ENCODE measurements around the gene DENND2A. TPM values are rescaled to one million over a fixed set of nuclear protein-coding genes. Genes with fewer than 3 reads are reported as not detected.

Gene DENND2A
- total RNA-seq, 1 experiment from 2014 or later = 10.0 TPM

DNA sequence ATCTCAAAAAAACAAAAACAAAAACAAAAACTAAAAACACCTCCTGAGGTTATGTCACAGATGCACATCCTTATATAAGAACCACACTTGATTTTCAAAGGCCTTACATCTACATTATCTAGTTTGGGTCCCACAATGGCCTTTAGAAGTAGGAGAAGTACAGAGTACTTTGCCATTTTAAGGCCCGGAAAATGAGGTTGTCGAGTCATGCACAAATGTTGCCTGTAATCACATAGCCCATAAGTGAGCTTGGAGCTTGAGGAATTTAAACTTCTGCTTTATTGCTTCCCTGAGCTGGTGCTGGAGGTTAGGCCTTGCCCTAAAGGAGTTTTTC is 151.6 kb downstream of the DENND2A start:
- Mint-ChIP-seq H3K4me3 (no peak overlapping the region), H3K27me3 (ENCODE audit: low read depth) (no peaks in the 10 kb centered on the region), H3K9me3 (no peaks in the 10 kb centered on the region), H3K4me1 (peaks cover 31% of the 10 kb centered on the region), H3K27ac (no peak overlapping the region), H3K36me3 (no peaks in the 10 kb centered on the region)
- DNase-seq (ENCODE audit: low spot score) (no peak), ATAC-seq (no peak)
- TF ChIP-seq ZNF512 (CRISPR knock-in tag; IDR thresholded peaks at IDR 0.05; ENCODE audit: borderline replicate concordance) (no peak), GTF2I (CRISPR knock-in tag; conservative IDR thresholded peaks at IDR 0.05) (no peak), NR3C1 (CRISPR knock-in tag; conservative IDR thresholded peaks at IDR 0.05; ENCODE audit: low read depth) (no peak), SMAD3 (CRISPR knock-in tag; IDR thresholded peaks at IDR 0.05; ENCODE audit: borderline replicate concordance) (no peak), ATF2 (CRISPR knock-in tag; IDR thresholded peaks at IDR 0.05; ENCODE audit: borderline replicate concordance, low read depth) (no peak), MYBL2 (CRISPR knock-in tag; IDR thresholded peaks at IDR 0.05) (no peak), NFATC4 (CRISPR knock-in tag; IDR thresholded peaks at IDR 0.05) (no peak), ZNF317 (CRISPR knock-in tag; IDR thresholded peaks at IDR 0.05; ENCODE audit: borderline replicate concordance, low read depth) (no peak), ZNF423 (CRISPR knock-in tag; IDR thresholded peaks at IDR 0.05) (no peak)
- TF ChIP-seq, protein P1, sequence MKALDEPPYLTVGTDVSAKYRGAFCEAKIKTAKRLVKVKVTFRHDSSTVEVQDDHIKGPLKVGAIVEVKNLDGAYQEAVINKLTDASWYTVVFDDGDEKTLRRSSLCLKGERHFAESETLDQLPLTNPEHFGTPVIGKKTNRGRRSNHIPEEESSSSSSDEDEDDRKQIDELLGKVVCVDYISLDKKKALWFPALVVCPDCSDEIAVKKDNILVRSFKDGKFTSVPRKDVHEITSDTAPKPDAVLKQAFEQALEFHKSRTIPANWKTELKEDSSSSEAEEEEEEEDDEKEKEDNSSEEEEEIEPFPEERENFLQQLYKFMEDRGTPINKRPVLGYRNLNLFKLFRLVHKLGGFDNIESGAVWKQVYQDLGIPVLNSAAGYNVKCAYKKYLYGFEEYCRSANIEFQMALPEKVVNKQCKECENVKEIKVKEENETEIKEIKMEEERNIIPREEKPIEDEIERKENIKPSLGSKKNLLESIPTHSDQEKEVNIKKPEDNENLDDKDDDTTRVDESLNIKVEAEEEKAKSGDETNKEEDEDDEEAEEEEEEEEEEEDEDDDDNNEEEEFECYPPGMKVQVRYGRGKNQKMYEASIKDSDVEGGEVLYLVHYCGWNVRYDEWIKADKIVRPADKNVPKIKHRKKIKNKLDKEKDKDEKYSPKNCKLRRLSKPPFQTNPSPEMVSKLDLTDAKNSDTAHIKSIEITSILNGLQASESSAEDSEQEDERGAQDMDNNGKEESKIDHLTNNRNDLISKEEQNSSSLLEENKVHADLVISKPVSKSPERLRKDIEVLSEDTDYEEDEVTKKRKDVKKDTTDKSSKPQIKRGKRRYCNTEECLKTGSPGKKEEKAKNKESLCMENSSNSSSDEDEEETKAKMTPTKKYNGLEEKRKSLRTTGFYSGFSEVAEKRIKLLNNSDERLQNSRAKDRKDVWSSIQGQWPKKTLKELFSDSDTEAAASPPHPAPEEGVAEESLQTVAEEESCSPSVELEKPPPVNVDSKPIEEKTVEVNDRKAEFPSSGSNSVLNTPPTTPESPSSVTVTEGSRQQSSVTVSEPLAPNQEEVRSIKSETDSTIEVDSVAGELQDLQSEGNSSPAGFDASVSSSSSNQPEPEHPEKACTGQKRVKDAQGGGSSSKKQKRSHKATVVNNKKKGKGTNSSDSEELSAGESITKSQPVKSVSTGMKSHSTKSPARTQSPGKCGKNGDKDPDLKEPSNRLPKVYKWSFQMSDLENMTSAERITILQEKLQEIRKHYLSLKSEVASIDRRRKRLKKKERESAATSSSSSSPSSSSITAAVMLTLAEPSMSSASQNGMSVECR (CRISPR knock-in tag; IDR thresholded peaks at IDR 0.05; ENCODE audit: borderline replicate concordance) = no peak
- ChIA-PET POLR2A (interaction anchor here (0.6 kb wide), 1 partner anchor 342 kb away, joined by 6 read pairs; no protein-coding TSS in a partner anchor), CTCF (interaction anchor here (0.6 to 1.3 kb wide), 2 partner anchors 45 to 106 kb away, joined by 3 to 4 read pairs; no protein-coding TSS in a partner anchor)

DNA sequence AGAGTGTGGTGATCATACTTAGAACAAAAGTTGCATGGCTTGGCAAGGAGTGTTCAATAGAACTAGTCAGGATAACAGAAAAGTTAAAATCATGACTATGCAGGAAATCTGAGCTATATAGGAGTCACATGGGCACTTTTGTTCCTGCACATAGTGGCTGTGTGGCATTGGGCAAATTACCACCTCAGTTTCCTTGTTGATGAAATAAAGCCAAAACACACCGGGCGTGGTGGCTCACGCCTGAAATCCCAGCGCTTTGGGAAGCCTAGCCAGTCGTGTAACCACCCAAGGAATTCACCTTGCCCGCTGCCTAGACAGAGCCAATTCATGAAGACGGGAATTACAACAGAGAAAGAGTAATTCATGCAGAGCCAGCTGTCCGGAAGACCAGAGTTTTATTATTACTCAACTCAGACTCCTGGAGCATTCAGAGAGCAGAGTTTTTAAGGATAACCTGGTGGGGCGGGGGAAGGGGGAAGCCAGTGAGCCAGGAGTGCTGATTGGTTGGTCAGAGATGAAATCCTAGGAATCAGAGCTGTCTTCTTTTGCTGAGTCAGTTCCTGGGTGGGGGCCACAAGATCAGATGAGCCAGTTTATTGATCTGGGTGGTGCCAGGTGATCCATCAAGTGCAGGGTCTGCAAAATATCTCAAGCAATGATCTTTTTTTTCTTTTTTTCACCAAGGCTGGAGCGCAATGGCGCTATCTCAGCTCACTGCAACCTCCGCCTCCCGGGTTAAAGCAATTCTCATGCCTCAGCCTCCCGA is 154.9 kb downstream of the DENND2A start:
- ATAC-seq (peak; percentile 36), DNase-seq (ENCODE audit: low spot score) (no peak)
- POLR2A ChIA-PET = no interaction called here
- CTCF ChIA-PET = interaction anchor here (1.2 to 1.5 kb wide), 5 partner anchors 9 to 168 kb away, joined by 3 to 4 read pairs (median 4); no protein-coding TSS in a partner anchor
- Mint-ChIP-seq H3K4me1 (peaks cover 46% of the 10 kb centered on the region), H3K9me3 (no peaks in the 10 kb centered on the region), H3K27me3 (ENCODE audit: low read depth) (no peaks in the 10 kb centered on the region), H3K4me3 (0 out of 2 replicates have a peak overlapping the region, but pooled peaks have one; percentile 2), H3K27ac (peak overlapping the region; percentile 91), H3K36me3 (no peaks in the 10 kb centered on the region)
- peak; percentile 86 for TF ChIP-seq NFE2L1 (CRISPR knock-in tag; IDR thresholded peaks at IDR 0.05)
- no peak for TF ChIP-seq ZNF138 (CRISPR knock-in tag; conservative IDR thresholded peaks at IDR 0.05)

DNA sequence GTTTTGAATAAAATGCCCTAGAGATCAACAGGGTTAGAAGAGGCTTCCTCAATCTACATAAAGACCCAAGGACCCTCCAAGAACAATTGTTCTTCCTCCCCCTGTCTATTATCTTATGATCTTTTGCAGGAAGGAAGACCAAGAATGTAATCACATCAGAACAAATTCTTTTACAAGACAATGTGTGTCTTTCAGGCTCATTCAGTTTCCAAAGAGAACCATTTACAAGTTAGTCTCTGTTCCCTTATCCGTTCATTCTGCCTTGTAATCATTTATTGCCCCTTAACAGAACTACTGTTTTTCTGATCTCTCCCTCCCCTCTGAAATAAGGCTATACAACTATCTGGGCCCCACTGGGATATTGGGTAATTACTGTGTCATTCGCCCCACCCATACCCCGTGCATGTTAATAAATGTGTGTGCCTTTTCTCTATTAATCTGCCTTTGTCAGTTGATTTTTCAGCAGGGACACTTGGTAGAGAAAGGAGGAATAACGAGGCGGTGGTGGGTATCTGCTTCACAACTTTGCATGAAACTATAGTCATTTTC is 155.6 kb downstream of the DENND2A start:
- ATAC-seq = peak; percentile 27
- H3K27ac Mint-ChIP-seq = peak overlapping the region; percentile 91
- ChIA-PET CTCF (no interaction called here), POLR2A (no interaction called here)
- no peak for DNase-seq (ENCODE audit: low spot score)
- no peaks in the 10 kb centered on the region for H3K36me3 Mint-ChIP-seq
- no peaks in the 10 kb centered on the region for H3K27me3 Mint-ChIP-seq (ENCODE audit: low read depth)
- TF ChIP-seq ZNF423 (CRISPR knock-in tag; IDR thresholded peaks at IDR 0.05) (no peak), CBFB (CRISPR knock-in tag; IDR thresholded peaks at IDR 0.05; ENCODE audit: low read depth) (no peak), TEAD4 (CRISPR knock-in tag; IDR thresholded peaks at IDR 0.05) (no peak), NR1H2 (CRISPR knock-in tag; IDR thresholded peaks at IDR 0.05) (no peak), ZNF416 (CRISPR knock-in tag; IDR thresholded peaks at IDR 0.05) (no peak)
- TF ChIP-seq, protein P2, sequence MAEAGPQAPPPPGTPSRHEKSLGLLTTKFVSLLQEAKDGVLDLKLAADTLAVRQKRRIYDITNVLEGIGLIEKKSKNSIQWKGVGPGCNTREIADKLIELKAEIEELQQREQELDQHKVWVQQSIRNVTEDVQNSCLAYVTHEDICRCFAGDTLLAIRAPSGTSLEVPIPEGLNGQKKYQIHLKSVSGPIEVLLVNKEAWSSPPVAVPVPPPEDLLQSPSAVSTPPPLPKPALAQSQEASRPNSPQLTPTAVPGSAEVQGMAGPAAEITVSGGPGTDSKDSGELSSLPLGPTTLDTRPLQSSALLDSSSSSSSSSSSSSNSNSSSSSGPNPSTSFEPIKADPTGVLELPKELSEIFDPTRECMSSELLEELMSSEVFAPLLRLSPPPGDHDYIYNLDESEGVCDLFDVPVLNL (CRISPR knock-in tag; IDR thresholded peaks at IDR 0.05; ENCODE audit: borderline replicate concordance, low read depth) = no peak
- TF ChIP-seq, protein P3, sequence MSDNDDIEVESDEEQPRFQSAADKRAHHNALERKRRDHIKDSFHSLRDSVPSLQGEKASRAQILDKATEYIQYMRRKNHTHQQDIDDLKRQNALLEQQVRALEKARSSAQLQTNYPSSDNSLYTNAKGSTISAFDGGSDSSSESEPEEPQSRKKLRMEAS (CRISPR knock-in tag; IDR thresholded peaks at IDR 0.05) = no peak
- peaks cover 46% of the 10 kb centered on the region for H3K4me1 Mint-ChIP-seq
- peak overlapping the region; percentile 20 for H3K4me3 Mint-ChIP-seq
- H3K9me3 Mint-ChIP-seq = no peaks in the 10 kb centered on the region
